Measurements from ENCODE around the gene PHF2. TPM values are rescaled to one million over a fixed set of nuclear protein-coding genes. Genes with fewer than 3 reads are reported as not detected.
A peak's percentile ranks its signal among the peaks of the same experiment; 100 is the strongest.

PHF2 gene
- polyA plus RNA-seq, 3 donors, result 34.4 to 42.1 (median 39.2) TPM

GRCh38 chr9:93677641-93678136 lies 101.3 kb downstream of the PHF2 start:
- DNase-seq, result no peak

- DNase-seq, result no peak
Observed at GRCh38 chr9:93678199-93679019, 102.0 kb downstream of the PHF2 start.

DNA sequence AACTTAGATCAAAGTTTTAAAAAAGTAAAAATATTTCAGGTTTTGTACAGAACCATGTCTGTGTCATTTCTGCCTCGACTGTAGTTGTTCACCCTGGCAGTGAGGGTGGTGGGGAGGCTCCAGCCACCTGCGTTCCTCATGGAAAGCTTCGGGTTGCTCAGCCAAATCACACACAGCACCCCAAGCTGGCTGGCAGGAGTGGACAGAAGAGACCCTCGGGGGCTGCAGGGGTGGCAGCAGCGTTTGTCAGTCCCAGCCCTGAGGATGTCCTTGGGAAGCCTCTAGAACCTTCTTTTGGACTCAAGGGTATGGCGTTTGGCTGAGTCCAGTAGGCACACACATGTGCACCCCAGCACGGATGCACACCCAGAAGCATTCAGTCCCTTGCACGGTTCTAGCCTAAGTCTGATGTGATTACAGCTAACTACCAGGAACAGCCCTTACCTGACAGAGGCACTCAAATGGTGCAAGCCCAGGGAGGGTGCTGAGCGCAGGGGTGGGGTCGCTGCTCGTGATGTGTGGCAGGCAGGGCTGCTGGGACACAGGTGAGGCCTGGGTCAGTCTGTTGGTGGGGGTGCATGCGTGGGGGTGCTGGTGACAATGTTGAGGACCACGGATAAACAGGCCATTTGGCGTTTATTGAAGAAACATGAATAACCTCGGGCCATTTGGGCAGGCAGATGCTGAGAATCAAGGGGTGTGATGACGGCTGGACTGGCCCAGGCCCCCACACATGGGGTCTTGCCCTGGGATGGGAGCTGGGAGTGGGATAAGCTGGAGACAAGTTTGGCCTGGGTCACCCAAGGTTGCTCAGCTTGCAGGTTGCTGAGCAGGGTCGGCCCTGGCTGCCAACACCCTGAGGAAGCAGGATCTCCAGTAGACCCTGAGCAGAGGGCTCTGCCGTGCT lies 103.4 kb downstream of the PHF2 start:
- DNase-seq, result no peak

- no peak for DNase-seq
Observed at GRCh38 chr9:93680443-93681268, 104.3 kb downstream of the PHF2 start.

DNA sequence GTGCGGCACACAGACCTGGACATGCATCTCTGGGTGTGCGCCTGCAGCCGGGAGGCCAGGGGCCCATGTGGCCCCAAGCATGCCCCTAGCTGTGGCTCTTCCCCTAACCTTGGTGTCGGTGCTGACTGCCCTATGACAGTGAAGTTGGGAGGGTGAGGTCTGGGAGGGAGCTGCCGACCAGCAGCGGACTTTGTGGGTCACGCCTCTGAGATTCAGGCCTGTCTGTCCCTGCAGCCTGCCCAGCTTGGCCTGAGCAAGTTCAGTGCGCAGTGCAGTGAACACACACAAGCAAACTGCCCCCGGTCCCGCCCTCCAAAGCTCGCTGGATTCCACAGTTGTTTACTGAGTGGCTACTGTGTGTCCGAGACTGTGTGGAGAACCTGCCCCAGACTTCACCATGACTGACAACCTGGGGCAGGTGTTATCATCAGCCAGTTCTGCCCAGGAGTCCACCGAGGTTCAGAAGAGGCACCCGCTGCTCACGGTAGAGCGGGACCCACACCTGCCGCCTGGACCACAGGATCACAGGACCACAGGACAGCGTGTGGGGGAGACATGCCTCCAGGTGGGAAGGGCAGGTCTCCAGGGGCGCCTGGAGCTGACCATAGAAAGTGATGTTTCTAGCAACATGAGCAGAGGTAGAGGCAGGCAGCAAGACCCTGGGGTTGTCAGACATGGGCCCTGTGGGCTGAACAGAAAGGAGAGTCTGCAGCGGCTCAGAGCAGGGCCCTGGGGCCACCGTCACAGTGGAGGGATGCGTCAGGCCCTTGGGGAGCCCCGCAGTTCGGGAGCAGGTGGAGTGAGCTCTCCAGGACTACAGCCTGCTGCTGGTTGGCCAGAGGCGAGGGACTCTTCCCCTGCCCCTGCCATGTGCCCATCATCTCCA lies 105.1 kb downstream of the PHF2 start:
- no peak for DNase-seq

DNA sequence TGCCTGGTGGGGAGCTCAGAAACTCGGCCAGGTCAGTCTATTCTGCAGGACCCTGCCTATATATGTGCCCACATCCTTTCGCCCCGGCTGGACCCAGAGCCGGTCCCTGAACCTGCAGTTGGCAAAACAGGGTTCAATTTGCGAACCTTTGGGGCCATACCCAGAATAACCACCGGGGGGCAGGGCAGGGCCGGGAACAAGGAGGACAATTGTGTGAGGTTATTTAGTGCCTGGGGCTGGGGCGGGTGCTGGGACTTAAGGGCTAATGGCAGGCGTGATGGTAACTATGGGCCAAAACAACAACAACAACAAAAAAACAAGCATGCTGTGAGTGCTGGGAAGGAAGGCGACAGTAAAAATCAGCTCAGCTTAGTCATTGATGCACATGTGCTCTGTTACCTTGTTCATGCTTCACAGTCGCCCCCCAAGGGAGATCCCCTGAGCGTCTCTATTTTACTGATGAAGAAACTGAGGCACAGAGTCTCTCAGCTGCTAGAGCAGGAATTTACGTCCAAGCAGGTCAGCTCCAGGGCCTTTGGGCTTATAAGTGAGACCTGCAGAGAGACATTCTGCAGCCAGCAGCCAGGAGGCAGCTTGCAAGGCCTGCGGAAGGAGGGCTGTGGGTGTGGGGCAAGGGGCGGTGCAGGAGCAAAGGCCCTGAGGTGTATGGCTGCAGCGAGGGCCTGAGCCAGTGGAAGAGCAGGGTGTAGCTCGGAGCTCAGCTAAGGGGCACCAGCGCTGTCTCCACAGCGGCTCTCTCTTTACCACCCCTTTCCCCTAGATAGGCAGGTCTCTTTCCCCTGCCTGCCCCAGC lies 106.0 kb downstream of the PHF2 start:
- peak; percentile 34 for DNase-seq

DNA sequence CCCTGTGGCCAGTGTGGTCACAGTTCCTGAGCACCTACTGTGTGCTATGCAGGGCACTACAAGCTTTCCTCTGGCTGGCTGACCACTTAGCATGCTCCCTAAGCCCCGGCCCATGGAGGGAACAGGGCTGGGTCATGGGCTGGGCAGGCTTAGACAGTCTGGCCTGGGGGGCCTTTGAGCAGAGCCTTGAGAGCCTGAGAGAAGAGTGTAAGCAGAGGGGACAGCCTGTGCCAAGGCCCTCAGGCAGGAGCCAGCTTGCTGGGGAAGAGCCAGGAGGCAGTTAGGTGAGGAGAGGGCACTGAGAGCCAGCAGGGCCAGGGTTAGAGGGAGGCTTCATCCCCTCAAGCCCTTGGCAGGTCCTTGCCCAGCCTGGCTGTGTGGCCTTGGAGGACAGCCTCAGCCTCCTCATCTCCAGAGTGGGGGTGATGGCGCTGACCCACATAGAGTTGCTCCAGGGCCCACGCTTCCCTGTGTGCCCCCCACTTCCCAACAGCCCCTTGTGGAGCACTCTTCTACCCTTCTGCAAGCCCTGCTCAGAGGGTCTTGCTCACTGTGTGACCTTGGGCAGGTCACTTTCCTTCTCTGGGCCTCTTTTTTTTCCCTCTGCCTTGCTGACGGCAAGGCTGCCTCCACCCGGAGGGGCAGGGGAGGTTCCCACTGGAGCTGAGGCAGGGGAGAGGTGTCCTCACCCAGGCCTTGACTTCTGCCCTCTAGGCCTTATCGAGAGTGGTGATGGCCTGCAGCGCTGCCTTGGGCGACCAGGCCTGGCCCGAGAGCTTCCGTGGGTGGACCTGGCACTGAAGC lies 107.1 kb downstream of the PHF2 start:
- DNase-seq, result no peak

DNA sequence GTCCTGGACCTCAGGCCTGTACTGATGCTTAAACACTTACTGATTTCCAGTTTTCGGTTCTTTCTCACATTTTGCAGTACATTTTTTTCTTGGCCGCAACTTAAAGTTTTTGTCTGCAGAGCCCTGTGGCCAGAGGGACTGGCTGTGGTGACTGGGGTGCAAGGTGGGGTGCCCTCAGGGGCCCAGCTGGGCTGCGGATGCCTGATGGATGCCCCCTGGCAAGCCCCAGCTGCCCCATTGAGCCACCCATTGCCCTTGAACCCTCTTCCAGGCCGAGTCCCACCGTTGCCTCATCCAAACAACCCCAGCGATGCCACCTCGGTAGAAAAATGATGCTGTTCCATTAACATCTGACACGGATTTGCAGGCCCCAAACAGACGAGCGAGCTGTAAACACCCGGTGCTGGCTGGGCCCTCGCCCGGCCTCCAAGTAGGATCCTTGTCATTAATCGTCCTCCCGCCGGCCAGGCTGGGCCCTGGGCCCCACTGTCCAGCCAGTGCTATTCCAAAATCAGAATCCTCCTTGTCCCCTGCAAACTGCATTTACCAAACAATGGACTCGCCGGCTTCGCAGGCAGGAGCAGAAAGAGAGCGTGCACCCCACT lies 107.9 kb downstream of the PHF2 start:
- no peak for DNase-seq

DNA sequence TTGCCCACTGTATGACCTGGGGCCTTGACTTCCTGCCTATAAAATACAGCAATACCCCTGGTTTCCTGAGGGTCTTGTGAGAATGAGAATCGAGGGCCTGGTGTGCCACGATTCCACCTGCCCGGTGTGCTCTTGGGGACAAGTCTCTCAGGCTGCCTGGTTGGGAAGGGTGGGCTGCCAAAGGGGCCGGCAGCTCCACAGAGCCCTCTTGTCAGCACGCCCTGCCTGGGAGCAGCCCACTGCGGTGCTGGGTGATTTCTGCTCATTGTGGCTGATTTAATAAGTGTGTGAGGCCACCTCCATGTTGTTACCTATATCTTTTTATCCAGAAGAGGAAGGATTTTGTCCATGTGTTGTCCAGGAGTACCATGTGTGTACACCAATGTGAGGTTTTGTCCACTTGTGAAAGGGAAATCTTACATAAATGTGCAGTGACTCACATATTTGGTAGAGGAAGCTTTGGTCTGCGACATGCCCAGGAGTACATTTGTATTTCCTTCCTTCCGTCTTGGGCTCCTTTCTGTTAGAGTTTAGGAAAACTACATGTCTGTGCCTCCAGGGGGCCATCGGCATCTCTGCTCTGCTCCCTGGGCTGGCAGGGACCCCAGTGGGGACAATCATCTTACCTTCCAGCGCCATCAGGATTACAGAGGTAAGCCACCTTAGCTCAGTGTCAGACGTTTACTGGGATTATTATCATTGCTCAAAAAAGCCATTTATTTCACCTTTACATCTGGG lies 108.6 kb downstream of the PHF2 start:
- DNase-seq, result no peak

GRCh38 chr9:93686127-93686879 lies 109.9 kb downstream of the PHF2 start:
- DNase-seq, result no peak

DNA sequence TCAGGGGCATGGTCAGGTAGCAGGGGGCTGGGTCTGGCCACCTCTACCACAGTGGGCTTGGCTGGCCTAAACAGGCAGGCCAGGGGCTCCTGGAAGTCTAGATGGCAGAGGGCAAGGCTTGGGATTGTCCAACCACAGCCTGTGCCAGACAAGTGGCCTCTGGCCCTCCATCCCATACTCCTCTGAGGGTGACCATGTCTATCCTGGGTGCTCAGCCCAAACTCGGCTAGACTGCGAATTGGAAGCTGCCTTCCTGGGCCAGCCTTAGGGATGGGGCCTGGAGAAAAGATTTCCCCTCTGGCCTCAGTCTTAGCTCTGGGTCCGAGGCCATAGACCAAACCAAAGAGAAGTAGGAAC lies 110.5 kb downstream of the PHF2 start:
- no peak for DNase-seq

DNA sequence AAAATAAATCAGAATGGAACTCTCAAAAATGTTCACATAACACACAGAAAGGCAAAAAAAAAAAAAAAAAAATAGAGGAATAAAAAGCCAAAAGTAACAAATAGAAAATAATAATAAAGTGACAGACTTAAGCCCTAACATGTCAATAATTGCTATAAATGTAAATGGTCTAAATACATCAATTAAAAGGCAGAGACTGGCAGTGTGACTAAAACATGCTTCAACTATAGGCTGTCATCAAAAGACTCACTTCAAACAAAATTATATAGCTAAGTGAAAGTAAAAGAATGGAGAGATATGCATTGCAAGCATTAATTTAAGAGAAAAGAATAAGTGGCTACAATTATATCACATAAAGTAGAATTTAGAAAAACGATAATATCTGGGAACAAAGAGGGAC lies 114.2 kb downstream of the PHF2 start:
- no peak for DNase-seq

- no peak for DNase-seq
Observed at GRCh38 chr9:93693129-93693528, 116.7 kb downstream of the PHF2 start.

DNA sequence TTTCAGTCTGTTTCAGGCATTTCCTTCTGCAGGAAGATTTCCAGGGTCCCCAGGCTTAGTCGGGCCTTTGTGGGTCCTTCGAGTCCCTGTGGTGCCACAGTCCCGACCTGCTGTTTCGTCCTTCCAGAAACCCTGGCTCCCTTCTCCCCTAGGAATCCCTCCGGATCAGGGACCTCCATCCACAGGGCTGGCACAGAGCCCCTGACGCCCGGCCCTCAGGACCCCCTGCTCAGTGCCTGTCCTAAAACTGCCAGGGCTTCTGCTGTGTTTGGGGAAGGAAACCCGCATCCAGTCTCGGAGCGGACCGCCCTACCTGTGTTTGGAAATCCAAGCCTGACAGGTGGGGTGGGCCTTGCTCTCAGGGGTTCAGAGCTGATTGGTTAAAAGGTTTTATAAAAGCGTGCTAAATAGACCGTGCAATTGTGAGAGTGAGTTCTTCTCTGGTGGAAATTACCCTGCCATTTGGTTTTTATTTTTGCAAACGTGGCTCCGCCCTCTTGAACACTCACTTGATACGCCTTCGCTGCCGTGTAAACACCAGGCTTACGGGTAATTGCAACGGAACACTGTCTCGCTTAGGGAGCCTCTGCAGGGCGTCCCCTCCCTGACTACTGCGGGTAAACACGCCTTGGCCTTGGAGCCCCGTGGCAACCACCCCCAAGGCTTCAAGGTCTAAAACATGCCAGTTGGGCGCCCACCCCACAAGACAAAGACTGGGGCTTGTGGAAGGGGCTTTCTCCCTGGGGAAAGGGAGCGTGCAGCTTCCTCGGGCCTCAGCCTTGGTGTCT lies 121.2 kb downstream of the PHF2 start:
- DNase-seq, result no peak

DNA sequence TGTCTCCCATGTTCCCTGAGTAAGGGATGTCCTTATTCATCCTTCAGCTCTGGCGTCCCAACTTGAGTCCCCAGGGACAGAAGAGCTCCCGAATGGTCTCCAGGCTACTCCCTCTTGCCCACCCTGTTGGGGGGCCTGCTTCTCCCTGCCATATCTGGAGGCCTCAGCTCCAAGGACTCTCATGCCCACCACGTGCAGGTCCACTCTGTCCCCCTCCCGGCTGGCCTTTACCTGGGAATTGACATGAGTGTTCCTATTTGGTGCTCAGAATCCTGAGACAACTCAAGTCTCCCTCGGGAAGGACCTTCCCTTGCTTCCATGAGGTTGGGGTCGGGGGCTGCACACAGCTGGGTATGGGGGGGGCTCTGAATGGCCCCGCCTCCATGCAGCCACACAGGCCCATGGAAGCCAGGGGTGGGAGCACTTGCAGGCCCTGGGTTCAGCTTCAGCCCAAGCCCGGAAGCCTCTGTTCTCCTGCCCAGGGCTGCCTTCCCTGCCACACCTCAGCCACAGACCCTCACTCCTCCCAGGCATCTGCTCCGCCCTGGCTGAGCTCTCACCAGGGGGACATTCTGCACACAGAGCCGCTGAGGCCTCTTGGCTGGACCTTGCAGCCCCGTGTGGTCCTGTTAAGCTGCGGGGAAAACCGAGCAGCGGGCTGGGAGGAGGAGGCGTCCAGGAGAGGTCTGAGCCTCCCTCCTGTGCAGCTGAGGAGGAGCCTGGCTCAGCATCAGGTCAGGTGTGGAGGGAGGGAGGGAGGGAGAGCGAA lies 121.9 kb downstream of the PHF2 start:
- no peak for DNase-seq

GRCh38 chr9:93699650-93700049 lies 123.3 kb downstream of the PHF2 start:
- DNase-seq, result no peak
